Upper lobe of left lung (tissue), 4 donors: Measurements from ENCODE around the gene IGF2BP3.

ENCODE experiments used
- EP300 ChIP-seq, 4 donors: sonication (generic); formaldehyde crosslinking; IDR thresholded peaks; one replicate each; pipeline ENCODE4 v1.5.1; 2017; ENCODE audit warnings: antibody characterized with exemption in 4 of 4, control low read depth in 2 of 4
- POLR2A ChIP-seq, 4 donors: fragments of 450-650 bp; IDR thresholded peaks; one replicate each; pipeline ENCODE4 v1.5.1; 2016 to 2017; ENCODE audit warnings: antibody characterized with exemption in 4 of 4, mild to moderate bottlenecking in 2 of 4
- POLR2AphosphoS5 ChIP-seq, 2 donors: sonication (generic); formaldehyde crosslinking; IDR thresholded peaks; one replicate each; pipeline ENCODE4 v1.5.1; 2017; ENCODE audit warnings: antibody characterized with exemption in 2 of 2
- TF ChIP-seq, protein P1 (sequence below), 6 experiments: fragments of 450-650 bp in 4 of 6; fragments of 200-600 bp in 2 of 6; sonication (generic) in 2 of 6; IDR thresholded peaks; one replicate each; pipeline ENCODE4 v1.5.1; 2016 to 2019; ENCODE audit warnings: antibody characterized with exemption in 6 of 6

- TF ChIP-seq, protein P1, sequence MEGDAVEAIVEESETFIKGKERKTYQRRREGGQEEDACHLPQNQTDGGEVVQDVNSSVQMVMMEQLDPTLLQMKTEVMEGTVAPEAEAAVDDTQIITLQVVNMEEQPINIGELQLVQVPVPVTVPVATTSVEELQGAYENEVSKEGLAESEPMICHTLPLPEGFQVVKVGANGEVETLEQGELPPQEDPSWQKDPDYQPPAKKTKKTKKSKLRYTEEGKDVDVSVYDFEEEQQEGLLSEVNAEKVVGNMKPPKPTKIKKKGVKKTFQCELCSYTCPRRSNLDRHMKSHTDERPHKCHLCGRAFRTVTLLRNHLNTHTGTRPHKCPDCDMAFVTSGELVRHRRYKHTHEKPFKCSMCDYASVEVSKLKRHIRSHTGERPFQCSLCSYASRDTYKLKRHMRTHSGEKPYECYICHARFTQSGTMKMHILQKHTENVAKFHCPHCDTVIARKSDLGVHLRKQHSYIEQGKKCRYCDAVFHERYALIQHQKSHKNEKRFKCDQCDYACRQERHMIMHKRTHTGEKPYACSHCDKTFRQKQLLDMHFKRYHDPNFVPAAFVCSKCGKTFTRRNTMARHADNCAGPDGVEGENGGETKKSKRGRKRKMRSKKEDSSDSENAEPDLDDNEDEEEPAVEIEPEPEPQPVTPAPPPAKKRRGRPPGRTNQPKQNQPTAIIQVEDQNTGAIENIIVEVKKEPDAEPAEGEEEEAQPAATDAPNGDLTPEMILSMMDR (IDR thresholded peaks at IDR 0.05): no peak
- TF ChIP-seq POLR2A (IDR thresholded peaks at IDR 0.05): no peak
- no peak for TF ChIP-seq POLR2AphosphoS5 (IDR thresholded peaks at IDR 0.05)
- no peak for TF ChIP-seq EP300 (IDR thresholded peaks at IDR 0.05)
These were observed 175.5 kb downstream of the IGF2BP3 start for GRCh38 chr7:23294549-23295400.
